HG03097 (cell line): Measurements from ENCODE around the gene SAYSD1.

Source experiments
- ATAC-seq: cut with Tn5 transposase; IDR thresholded peaks from one replicate; pipeline ENCODE4 v1.9.1; 2021; ENCODE audit not compliant: unreplicated experiment, low FRiP score

SAYSD1 gene

DNA sequence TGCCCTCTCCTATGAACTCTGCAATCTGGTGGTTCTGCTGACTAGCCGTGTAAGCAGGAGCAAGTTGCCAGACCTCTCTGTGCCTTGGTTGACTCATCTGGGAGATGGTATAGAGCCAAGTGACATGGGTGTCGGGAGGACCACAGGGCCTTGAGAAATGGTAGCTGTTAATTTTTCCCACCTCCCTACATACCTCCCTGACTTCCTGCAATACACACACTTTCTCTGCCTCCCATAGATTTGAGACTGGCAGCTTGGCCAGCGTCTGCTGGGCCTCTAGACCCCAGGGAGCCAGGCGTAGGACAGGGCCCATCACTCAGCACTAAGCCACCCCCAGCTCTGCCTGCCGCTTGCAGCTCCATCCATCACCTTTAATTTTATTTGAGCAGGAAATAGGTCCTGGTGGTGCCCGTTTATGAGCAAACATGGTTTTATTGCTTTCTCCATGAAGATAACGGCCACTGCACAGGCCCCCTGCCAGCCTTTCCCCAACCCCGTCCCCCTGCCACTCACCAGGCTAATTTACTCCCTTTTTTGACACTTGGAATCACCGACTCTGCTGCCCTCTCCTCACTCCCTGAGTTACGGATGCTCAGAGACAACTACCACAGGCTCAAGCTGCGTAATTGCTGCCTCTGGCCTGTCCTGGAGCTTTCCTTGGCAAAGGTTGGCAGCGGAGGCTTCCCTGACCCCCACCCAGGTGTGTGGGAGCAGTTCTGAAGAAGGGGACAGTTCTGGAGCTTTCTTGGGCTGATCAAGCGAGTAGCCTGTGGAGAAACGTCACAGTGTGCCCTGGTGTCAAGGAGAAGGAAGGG is 55.3 kb downstream of the SAYSD1 start:
- ATAC-seq, result no peak

DNA sequence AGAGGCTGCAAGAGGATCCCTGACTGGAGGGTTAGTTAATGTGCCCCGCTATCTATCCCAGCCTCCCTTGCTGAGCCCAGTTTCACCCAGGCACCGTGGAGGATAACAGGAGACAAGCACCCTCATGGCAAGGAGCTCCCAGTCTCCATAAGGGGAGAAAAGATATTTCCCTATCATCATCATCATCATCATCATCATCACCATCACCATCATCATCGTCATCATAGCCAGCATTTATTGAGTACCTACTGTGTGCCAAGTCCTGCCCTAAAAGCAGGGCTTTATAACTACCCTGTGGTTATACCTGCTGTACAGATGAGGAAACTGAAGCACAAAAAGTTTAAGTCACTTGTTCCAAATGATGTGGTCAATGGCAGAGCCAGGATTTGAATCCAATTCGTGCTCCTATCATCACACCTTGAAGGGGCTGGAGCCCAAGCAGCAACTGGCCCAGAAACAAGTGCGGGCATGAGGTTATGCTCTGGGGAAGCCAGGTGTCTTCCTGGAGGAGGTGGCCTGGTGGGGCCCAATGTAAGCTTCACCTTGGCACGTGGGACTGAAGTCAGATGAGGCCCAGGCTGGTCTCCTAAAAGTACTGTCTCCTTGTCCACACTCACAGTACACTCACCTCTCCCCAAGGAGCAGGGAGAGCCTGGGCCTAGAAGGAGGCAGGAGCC is 56.4 kb downstream of the SAYSD1 start:
- no peak for ATAC-seq

DNA sequence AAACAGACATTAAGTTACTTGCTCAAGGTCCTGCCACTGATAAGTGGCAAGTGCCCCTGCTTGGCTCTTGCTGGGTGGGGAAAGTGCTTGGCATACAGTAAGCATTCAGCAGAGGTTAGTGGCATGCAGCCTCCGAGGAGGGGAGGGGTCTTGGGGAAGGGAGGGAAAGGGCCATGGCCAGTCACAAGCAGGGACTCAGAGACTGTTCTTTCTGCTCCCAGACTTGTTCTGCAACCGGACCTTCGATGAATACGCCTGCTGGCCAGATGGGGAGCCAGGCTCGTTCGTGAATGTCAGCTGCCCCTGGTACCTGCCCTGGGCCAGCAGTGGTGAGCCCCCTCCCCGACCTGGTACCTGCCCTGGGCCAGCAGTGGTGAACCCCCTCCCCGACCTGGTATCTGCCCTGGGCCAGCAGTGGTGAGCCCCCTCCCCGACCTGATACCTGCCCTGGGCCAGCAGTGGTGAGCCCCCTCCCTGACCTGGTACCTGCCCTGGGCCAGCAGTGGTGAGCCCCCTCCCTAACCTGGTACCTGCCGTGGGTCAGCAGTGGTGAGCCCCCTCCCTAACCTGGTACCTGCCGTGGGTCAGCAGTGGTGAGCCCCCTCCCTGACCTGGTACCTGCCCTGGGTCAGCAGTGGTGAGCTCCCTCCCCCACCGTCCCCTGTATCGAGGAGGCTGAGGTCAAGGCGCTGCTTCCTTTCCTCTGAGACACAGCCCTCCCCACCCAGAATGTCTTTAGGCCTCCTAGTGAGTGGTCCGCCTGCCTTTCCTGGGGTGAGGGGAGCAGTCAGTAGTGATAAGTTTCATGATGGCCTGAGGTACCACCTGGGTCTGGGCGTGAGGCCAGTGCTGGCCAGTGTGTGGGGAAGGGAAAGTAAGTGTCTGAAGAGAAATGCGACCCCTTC is 57.5 kb downstream of the SAYSD1 start:
- no peak for ATAC-seq

DNA sequence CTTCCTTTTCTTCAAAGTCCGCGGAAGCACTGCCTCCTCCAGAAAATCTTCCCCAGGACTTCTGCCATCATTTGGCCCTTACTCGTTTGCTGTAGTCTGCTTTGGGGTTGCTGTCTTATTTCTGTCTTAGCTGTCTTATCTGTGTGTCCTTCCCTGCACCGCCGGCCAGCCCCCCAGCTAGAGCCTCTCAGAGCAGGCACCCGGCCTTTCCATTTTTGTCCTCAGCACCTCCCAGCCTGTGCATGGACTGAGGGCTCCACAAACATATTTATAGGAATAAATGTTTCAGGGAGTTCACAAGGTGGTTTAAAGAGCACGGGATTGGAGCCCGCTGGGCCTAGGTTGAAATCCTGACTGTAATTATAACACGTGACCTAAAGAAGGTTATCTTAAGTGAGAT is 58.3 kb downstream of the SAYSD1 start:
- no peak for ATAC-seq

DNA sequence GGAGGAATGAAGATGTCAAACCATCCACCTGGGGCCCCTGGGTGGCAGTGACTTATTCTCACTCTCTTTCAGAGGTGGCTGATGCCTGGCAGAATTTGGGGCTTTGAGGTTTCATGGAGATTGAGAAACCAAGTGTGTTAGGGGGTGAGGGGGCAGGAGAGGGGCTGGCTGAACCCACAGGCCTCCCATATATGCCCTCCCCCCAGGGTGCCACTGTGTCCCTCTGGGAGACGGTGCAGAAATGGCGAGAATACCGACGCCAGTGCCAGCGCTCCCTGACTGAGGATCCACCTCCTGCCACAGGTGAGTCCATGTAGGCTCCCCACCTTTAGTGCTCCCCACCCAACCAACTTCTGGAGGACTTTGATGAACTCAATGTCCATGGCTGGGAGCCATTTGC is 58.8 kb downstream of the SAYSD1 start:
- no peak for ATAC-seq

GRCh38 chr6:39055661-39056060 is 59.3 kb downstream of the SAYSD1 start:
- ATAC-seq, result no peak

DNA sequence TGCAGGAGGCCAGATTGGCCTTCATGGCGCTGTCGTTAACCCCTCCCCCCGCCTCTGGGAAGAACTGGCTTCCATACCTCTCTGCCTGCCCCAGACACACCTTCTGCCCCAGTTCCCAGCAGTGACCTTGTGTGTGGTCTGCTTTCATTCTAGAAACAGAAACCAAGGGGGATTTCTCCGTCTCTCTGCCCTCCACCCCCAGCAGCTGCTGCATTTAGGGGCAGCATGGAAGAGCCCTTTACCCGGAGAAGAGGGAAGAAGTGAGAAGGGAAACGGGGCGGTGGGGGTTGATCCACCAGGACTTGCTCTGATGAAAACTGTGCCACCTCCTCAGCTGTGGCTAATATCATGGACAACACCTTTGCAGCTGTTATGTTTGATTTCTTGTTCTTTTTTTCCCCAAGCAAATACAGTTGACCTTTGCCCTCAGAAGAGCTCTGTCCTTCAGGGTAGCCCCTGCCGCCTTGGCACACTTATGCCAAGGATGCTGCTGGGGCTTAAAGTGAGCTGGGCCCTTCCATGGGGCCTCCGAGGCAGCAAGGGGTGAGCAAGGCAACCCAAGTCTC is 60.3 kb downstream of the SAYSD1 start:
- no peak for ATAC-seq
